HG02973 (cell line): Measurements from ENCODE around the gene POU5F1.

ENCODE experiments used
- ATAC-seq: cut with Tn5 transposase; IDR thresholded peaks from one replicate; pipeline ENCODE4 v1.9.1; 2021; ENCODE audit warnings: moderate library complexity; ENCODE audit not compliant: unreplicated experiment

Gene POU5F1

GRCh38 chr6:31116661-31117385 is 53.7 kb downstream of the POU5F1 start:
- ATAC-seq = no peak

GRCh38 chr6:31115941-31116560 is 54.4 kb downstream of the POU5F1 start:
- ATAC-seq = no peak

- no peak for ATAC-seq
Observed at GRCh38 chr6:31114970-31115849, 55.3 kb downstream of the POU5F1 start.

GRCh38 chr6:31114541-31114878 is 56.0 kb downstream of the POU5F1 start, which contains the start of gene PSORS1C1:
Gene PSORS1C1, plus strand, starts transcription at chr6:31114800. Its CDS starts 14,833 bp downstream, at chr6:31129633.
- no peak for ATAC-seq
